Measurements from ENCODE around the gene IL1RL2. TPM values are rescaled to one million over a fixed set of nuclear protein-coding genes. Genes with fewer than 3 reads are reported as not detected.

The IL1RL2 gene
- total and polyA plus RNA-seq, 2 of the 8 experiments (the other 6 are each of a cell fraction or from before 2014, with no cell fraction given) = not detected

GRCh38 chr2:102187496-102188150, 800 bp downstream of the IL1RL2 start (continued):
- no peak for TF ChIP-seq SIN3A (conservative IDR thresholded peaks at IDR 0.05 in 1 of 2, IDR thresholded peaks at IDR 0.05 in 1 of 2; ENCODE audit: low read depth in 1 of 2, low read length in 2 of 2)
- no peak for TF ChIP-seq JUND (IDR thresholded peaks at IDR 0.05; ENCODE audit: low read length)
- TF ChIP-seq BRCA1 (IDR thresholded peaks at IDR 0.05; ENCODE audit: low read depth, low read length) = no peak
- TF ChIP-seq POLR2AphosphoS5 (IDR thresholded peaks at IDR 0.05; ENCODE audit: low read depth, low read length) = no peak
- TF ChIP-seq EGR1 (IDR thresholded peaks at IDR 0.05; ENCODE audit: borderline replicate concordance, low read depth, low read length) = no peak
- peak; percentile 30 for TF ChIP-seq EZH2 (IDR thresholded peaks at IDR 0.05; ENCODE audit: low read depth, low read length, severe bottlenecking)
- TF ChIP-seq CHD2 (IDR thresholded peaks at IDR 0.05; ENCODE audit: low read length) = no peak
- no peak for TF ChIP-seq CTBP2 (IDR thresholded peaks at IDR 0.05; ENCODE audit: borderline replicate concordance, insufficient read depth, insufficient read length, low read length)
- TF ChIP-seq POLR2A (IDR thresholded peaks at IDR 0.05; ENCODE audit: control extremely low read depth in 1 of 2, low read depth in 2 of 2, low read length in 2 of 2) = no peak
- TF ChIP-seq CTCF (IDR thresholded peaks at IDR 0.05; ENCODE audit: control extremely low read depth in 1 of 3, insufficient read depth in 1 of 3, low read depth in 1 of 3, low read length in 3 of 3) = no peak
- TF ChIP-seq ATF3 (IDR thresholded peaks at IDR 0.05; ENCODE audit: insufficient read depth, low read depth, low read length) = no peak
- no peak for TF ChIP-seq GTF2F1 (IDR thresholded peaks at IDR 0.05; ENCODE audit: borderline replicate concordance, low read depth, low read length)
- TF ChIP-seq ZNF274 (IDR thresholded peaks at IDR 0.05; ENCODE audit: borderline replicate concordance, extremely low read depth, low read length) = no peak
- no peak for TF ChIP-seq CREB1 (IDR thresholded peaks at IDR 0.05)
- no peak for TF ChIP-seq TAF7 (optimal IDR thresholded peaks at IDR 0.05; ENCODE audit: borderline replicate concordance, low read depth, low read length)
- no peak for TF ChIP-seq CBX8 (IDR thresholded peaks at IDR 0.05; ENCODE audit: borderline replicate concordance, low read depth, low read length)
- peak; percentile 82 for TF ChIP-seq MAX (IDR thresholded peaks at IDR 0.05)
- TF ChIP-seq KDM4A (IDR thresholded peaks at IDR 0.05; ENCODE audit: low read depth, low read length, severe bottlenecking) = peak; percentile 21
- no peak for TF ChIP-seq HDAC6 (IDR thresholded peaks at IDR 0.05; ENCODE audit: low read depth, low read length)
- TF ChIP-seq SRF (IDR thresholded peaks at IDR 0.05; ENCODE audit: low read depth, low read length) = no peak
- TF ChIP-seq KDM1A (IDR thresholded peaks at IDR 0.05; ENCODE audit: borderline replicate concordance, low read length) = no peak
